Right lobe of liver (tissue), 6 donors: ENCODE data around the gene GPR25. TPM values are rescaled to one million over a fixed set of nuclear protein-coding genes. Genes with fewer than 3 reads are reported as not detected.
"Not testable (repeated sequence)": the region's sequence is repeated elsewhere in the genome, so short reads cannot be mapped to it uniquely, and the experiment has no call there.

ENCODE experiments used
- ATAC-seq, 4 donors: fragments of 200-7000 bp; cut with Tn5 transposase; one replicate each; pipeline ENCODE4 v1.9.1; 2020; ENCODE audit warnings: mild to moderate bottlenecking in 4 of 4, moderate library complexity in 4 of 4
- DNase-seq, 3 donors: peaks; one replicate each; pipeline ENCODE4 v3.0.0-alpha.2; 2020
- H3K27ac ChIP-seq, 3 donors: fragments of 200-600 bp; one replicate each; pipeline ENCODE4 v1.8.0; 2022
- H3K27me3 ChIP-seq, 2 donors: fragments of 200-600 bp; one replicate each; pipeline ENCODE4 v1.8.0; 2022
- H3K36me3 ChIP-seq, 4 donors: fragments of 200-600 bp; sonication (generic) in 1 of 4; one replicate each; pipeline versions ENCODE4 v1.5.1 to v1.8.0; 2017 to 2022; ENCODE audit warnings: control low read depth in 1 of 4
- H3K4me1 ChIP-seq, 4 donors: fragments of 200-600 bp; sonication (generic) in 1 of 4; one replicate each; pipeline versions ENCODE4 v1.5.1 to v1.8.0; 2017 to 2022; ENCODE audit warnings: control low read depth in 1 of 4
- H3K4me3 ChIP-seq, 3 donors: fragments of 200-600 bp; one replicate each; pipeline ENCODE4 v1.8.0; 2022
- H3K9me3 ChIP-seq, 4 donors: fragments of 200-600 bp; sonication (generic) in 1 of 4; one replicate each; pipeline versions ENCODE4 v1.5.1 to v1.8.0; 2017 to 2022; ENCODE audit warnings: control low read depth in 1 of 4
- CTCF ChIP-seq, 4 donors: fragments of 200-600 bp in 3 of 4; fragments of 450-650 bp in 1 of 4; IDR thresholded peaks; one replicate each; pipeline versions ENCODE4 v1.5.1 to v1.8.0; 2016 to 2022; ENCODE audit warnings: antibody characterized with exemption in 4 of 4, mild to moderate bottlenecking in 2 of 4
- POLR2A ChIP-seq: fragments of 450-650 bp; IDR thresholded peaks from one replicate; pipeline ENCODE4 v1.6.1; 2017; ENCODE audit warnings: antibody characterized with exemption, mild to moderate bottlenecking
- WGBS: methylation state at CpG from one replicate; pipeline ENCODE4 v1.1.6; 2018; ENCODE audit warnings: low coverage, low lambda C conversion rate; ENCODE audit not compliant: insufficient coverage; ENCODE audit errors: missing lambda C conversion rate; 5-methylcytosine and 5-hydroxymethylcytosine counted together
- intact Hi-C, 2 donors: fragments of 100-400 bp; cut with DNase I; formaldehyde crosslinking; loops; one replicate each; pipeline versions ENCODE4 v1.11.2 to v1.14.1; 2022
- total RNA-seq, 6 experiments: library from RNA; depleted of rRNA in 2 of 6; stranded (reverse); fragments of >200 nt in 2 of 6; fragmentation: NEBNext Ultra II Directional in 3 of 6; extraction: Animal tissue kit (Norgen Biotek cat#: 25700) in 3 of 6; gene quantifications; one replicate each; pipeline versions ENCODE4 v1.1.0 to v1.2.4, GENCODE V29; 2016 to 2023
- donor health status: DM: no; HTN: yes; CAD: no.
- donor health status: DM: no; HTN: no; CAD: no.
- donor health status: DM: no; HTN: no; CAD: no.
- donor health status: DM: no; HTN: yes; CAD: no.
- donor health status: DM: no; HTN: yes; CAD: no.

GPR25 gene
- total RNA-seq, 6 experiments from 2014 or later: not detected

GRCh38 chr1:200909757-200910239 is 37.0 kb downstream of the GPR25 start:
- 82% methylated on average over 4 of the region's 4 CpGs for WGBS
- H3K27ac ChIP-seq: no peak overlapping the region
- no peaks in the 10 kb centered on the region for H3K4me1 ChIP-seq

GRCh38 chr1:200911361-200911760 is 38.6 kb downstream of the GPR25 start:
- Histone ChIP-seq H3K36me3 (no peaks in the 10 kb centered on the region), H3K27ac (no peak overlapping the region), H3K27me3 (no peaks in the 10 kb centered on the region), H3K4me1 (no peaks in the 10 kb centered on the region), H3K9me3 (no peaks in the 10 kb centered on the region), H3K4me3 (no peak overlapping the region)
- 95% methylated on average over 18 of the region's 24 CpGs for WGBS
- TF ChIP-seq CTCF (IDR thresholded peaks at IDR 0.05): no peak
- no peak for TF ChIP-seq POLR2A
- DNase-seq: no peak
- intact Hi-C loops: no loop called here
- ATAC-seq: no peak

More at GRCh38 chr1:200909757-200910239, 37.0 kb downstream of the GPR25 start:
- Histone ChIP-seq H3K9me3 (no peaks in the 10 kb centered on the region), H3K36me3 (no peaks in the 10 kb centered on the region), H3K27me3 (no peaks in the 10 kb centered on the region), H3K4me3 (no peak overlapping the region)
- TF ChIP-seq CTCF (IDR thresholded peaks at IDR 0.05) (no peak), POLR2A (no peak)
- DNase-seq (no peak), ATAC-seq (no peak)
- intact Hi-C loops: no loop called here

GRCh38 chr1:200911936-200912335 is 39.2 kb downstream of the GPR25 start:
- H3K27ac ChIP-seq, H3K4me3 ChIP-seq, intact Hi-C loops, H3K27me3 ChIP-seq, DNase-seq, H3K36me3 ChIP-seq, H3K4me1 ChIP-seq, ATAC-seq, H3K9me3 ChIP-seq: not testable (repeated sequence)
- WGBS: no CpG with 5 or more reads among the region's 21 CpGs

GRCh38 chr1:200912737-200913407 is 40.1 kb downstream of the GPR25 start:
- no peak overlapping the region for H3K27ac ChIP-seq
- no peaks in the 10 kb centered on the region for H3K36me3 ChIP-seq
- 89% methylated on average over 7 of the region's 13 CpGs for WGBS
- no peak for TF ChIP-seq CTCF (IDR thresholded peaks at IDR 0.05)
- intact Hi-C loops: no loop called here
- no peak overlapping the region for H3K4me3 ChIP-seq
- ATAC-seq (no peak), DNase-seq (no peak)
- no peaks in the 10 kb centered on the region for H3K4me1 ChIP-seq
- H3K27me3 ChIP-seq: no peaks in the 10 kb centered on the region
- no peaks in the 10 kb centered on the region for H3K9me3 ChIP-seq

GRCh38 chr1:200916152-200916551 is 43.4 kb downstream of the GPR25 start:
- DNase-seq (no peak), ATAC-seq (peak in 1 of 4 donors; percentile 20)
- Histone ChIP-seq H3K4me3 (no peak overlapping the region), H3K36me3 (no peaks in the 10 kb centered on the region), H3K27me3 (no peaks in the 10 kb centered on the region), H3K4me1 (no peaks in the 10 kb centered on the region), H3K27ac (no peak overlapping the region), H3K9me3 (no peaks in the 10 kb centered on the region)
- WGBS: no CpG with 5 or more reads among the region's 22 CpGs
- intact Hi-C loops: no loop called here
- TF ChIP-seq POLR2A (no peak), CTCF (IDR thresholded peaks at IDR 0.05) (no peak)
